Erythroblast (primary cell): ENCODE results near the gene RGS19.

Source experiments
- GATA1 ChIP-seq: IDR thresholded peaks from 2 replicates; pipeline ENCODE4 v1.6.1; 2011; ENCODE audit warnings: low read depth, mild to moderate bottlenecking, control low read depth, low read length, moderate library complexity
- POLR2A ChIP-seq: IDR thresholded peaks from 2 replicates; pipeline ENCODE4 v1.6.1; 2011; ENCODE audit warnings: mild to moderate bottlenecking, low read length

GRCh38 chr20:64047046-64047389, 32.3 kb downstream of the RGS19 start:
- TF ChIP-seq POLR2A (no peak), GATA1 (no peak)
